ENCODE measurements around the gene HSPA4.

The HSPA4 gene

GRCh38 chr5:133122711-133123110 is 70.9 kb downstream of the HSPA4 start:
- Histone ChIP-seq H2AFZ (ENCODE audit: low read depth, low read length) (no peak overlapping the region), H3K36me3 (ENCODE audit: insufficient read depth, low read length) (no peaks in the 10 kb centered on the region), H3K9me3 (ENCODE audit: insufficient read depth, low read length, severe bottlenecking) (no peaks in the 10 kb centered on the region), H3K4me3 (ENCODE audit: low read depth in 1 of 2, low read length in 2 of 2) (no peak overlapping the region), H3K9ac (ENCODE audit: low read depth, low read length) (no peak overlapping the region), H4K20me1 (ENCODE audit: insufficient read depth, low read length) (no peaks in the 10 kb centered on the region), H3K79me2 (ENCODE audit: insufficient read depth, low read length) (no peaks in the 10 kb centered on the region), H3K27ac (ENCODE audit: low read length) (no peak overlapping the region), H3K4me2 (ENCODE audit: insufficient read depth, low read length) (no peak overlapping the region), H3K27me3 (ENCODE audit: insufficient read depth, low read length, poor library complexity) (no peaks in the 10 kb centered on the region), H3K4me1 (ENCODE audit: insufficient read depth, low read length) (no peaks in the 10 kb centered on the region)
- TF ChIP-seq EZH2 (IDR thresholded peaks at IDR 0.05; ENCODE audit: borderline replicate concordance, low read depth, low read length, severe bottlenecking), result no peak
- TF ChIP-seq, protein P1, sequence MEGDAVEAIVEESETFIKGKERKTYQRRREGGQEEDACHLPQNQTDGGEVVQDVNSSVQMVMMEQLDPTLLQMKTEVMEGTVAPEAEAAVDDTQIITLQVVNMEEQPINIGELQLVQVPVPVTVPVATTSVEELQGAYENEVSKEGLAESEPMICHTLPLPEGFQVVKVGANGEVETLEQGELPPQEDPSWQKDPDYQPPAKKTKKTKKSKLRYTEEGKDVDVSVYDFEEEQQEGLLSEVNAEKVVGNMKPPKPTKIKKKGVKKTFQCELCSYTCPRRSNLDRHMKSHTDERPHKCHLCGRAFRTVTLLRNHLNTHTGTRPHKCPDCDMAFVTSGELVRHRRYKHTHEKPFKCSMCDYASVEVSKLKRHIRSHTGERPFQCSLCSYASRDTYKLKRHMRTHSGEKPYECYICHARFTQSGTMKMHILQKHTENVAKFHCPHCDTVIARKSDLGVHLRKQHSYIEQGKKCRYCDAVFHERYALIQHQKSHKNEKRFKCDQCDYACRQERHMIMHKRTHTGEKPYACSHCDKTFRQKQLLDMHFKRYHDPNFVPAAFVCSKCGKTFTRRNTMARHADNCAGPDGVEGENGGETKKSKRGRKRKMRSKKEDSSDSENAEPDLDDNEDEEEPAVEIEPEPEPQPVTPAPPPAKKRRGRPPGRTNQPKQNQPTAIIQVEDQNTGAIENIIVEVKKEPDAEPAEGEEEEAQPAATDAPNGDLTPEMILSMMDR (IDR thresholded peaks at IDR 0.05; ENCODE audit: borderline replicate concordance, extremely low read depth, low read length, poor library complexity, severe bottlenecking), result no peak
- no peak for DNase-seq
- no peak for ATAC-seq (ENCODE audit: insufficient read depth, low read depth)

DNA sequence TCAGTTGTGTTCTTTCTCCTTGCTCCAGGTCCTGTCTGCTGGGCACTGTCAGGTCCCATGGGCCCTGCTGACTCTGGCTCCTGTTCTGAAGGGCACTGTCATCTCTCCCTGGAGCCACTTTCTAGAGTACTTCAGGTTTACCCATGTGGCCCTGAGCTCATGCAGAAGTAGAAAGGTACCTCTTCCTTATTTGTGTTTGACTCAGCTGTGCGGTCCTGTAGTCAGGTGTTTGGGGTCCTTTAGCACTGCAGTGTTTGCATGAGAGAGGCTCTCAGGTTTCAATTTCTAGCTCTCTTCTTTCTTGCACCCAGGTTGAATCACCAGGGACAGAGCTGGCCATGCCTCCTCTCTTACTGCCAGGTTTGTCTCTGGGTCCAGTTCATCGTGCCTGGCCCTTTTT is 71.5 kb downstream of the HSPA4 start:
- Histone ChIP-seq H3K79me2 (ENCODE audit: insufficient read depth, low read length) (no peaks in the 10 kb centered on the region), H2AFZ (ENCODE audit: low read depth, low read length) (no peak overlapping the region), H3K4me1 (ENCODE audit: insufficient read depth, low read length) (no peaks in the 10 kb centered on the region), H4K20me1 (ENCODE audit: insufficient read depth, low read length) (no peaks in the 10 kb centered on the region), H3K27me3 (ENCODE audit: insufficient read depth, low read length, poor library complexity) (no peaks in the 10 kb centered on the region), H3K9me3 (ENCODE audit: insufficient read depth, low read length, severe bottlenecking) (no peaks in the 10 kb centered on the region), H3K4me3 (ENCODE audit: low read depth in 1 of 2, low read length in 2 of 2) (no peak overlapping the region), H3K4me2 (ENCODE audit: insufficient read depth, low read length) (no peak overlapping the region), H3K9ac (ENCODE audit: low read depth, low read length) (no peak overlapping the region), H3K27ac (ENCODE audit: low read length) (no peak overlapping the region), H3K36me3 (ENCODE audit: insufficient read depth, low read length) (no peaks in the 10 kb centered on the region)
- DNase-seq, result no peak
- no peak for ATAC-seq (ENCODE audit: insufficient read depth, low read depth)
- TF ChIP-seq, protein P1 (IDR thresholded peaks at IDR 0.05; ENCODE audit: borderline replicate concordance, extremely low read depth, low read length, poor library complexity, severe bottlenecking), result no peak
- no peak for TF ChIP-seq EZH2 (IDR thresholded peaks at IDR 0.05; ENCODE audit: borderline replicate concordance, low read depth, low read length, severe bottlenecking)

DNA sequence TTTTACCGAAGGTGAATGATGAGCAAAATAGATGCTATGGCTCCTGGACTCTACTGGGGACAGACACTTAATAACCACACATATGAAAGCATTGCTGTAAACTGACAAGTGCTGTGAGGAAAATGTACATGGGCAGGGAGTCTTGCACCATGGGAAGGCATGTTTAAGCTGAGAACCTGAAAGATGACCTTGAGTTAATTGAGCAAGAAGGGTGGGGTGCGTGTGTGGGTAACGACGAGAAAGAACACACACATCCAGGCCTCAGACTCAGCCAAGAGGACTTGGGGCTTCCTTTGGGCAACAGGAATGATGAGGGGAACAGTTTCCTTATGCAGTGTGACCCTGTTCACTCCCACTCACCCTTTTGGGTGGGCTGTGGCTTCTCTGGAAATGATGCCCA is 73.1 kb downstream of the HSPA4 start:
- DNase-seq, result no peak
- Histone ChIP-seq H3K27ac (ENCODE audit: low read length) (no peak overlapping the region), H3K4me3 (ENCODE audit: low read depth in 1 of 2, low read length in 2 of 2) (no peak overlapping the region), H4K20me1 (ENCODE audit: insufficient read depth, low read length) (no peaks in the 10 kb centered on the region), H3K4me1 (ENCODE audit: insufficient read depth, low read length) (no peaks in the 10 kb centered on the region), H2AFZ (ENCODE audit: low read depth, low read length) (no peak overlapping the region), H3K27me3 (ENCODE audit: insufficient read depth, low read length, poor library complexity) (no peaks in the 10 kb centered on the region), H3K79me2 (ENCODE audit: insufficient read depth, low read length) (no peaks in the 10 kb centered on the region), H3K36me3 (ENCODE audit: insufficient read depth, low read length) (no peaks in the 10 kb centered on the region), H3K4me2 (ENCODE audit: insufficient read depth, low read length) (no peak overlapping the region), H3K9me3 (ENCODE audit: insufficient read depth, low read length, severe bottlenecking) (no peaks in the 10 kb centered on the region), H3K9ac (ENCODE audit: low read depth, low read length) (no peak overlapping the region)
- TF ChIP-seq, protein P1 (IDR thresholded peaks at IDR 0.05; ENCODE audit: borderline replicate concordance, extremely low read depth, low read length, poor library complexity, severe bottlenecking), result no peak
- TF ChIP-seq EZH2 (IDR thresholded peaks at IDR 0.05; ENCODE audit: borderline replicate concordance, low read depth, low read length, severe bottlenecking), result no peak
- no peak for ATAC-seq (ENCODE audit: insufficient read depth, low read depth)

GRCh38 chr5:133128066-133128465 is 76.3 kb downstream of the HSPA4 start:
- Histone ChIP-seq H3K4me1 (ENCODE audit: insufficient read depth, low read length) (no peaks in the 10 kb centered on the region), H3K27me3 (ENCODE audit: insufficient read depth, low read length, poor library complexity) (no peaks in the 10 kb centered on the region), H4K20me1 (ENCODE audit: insufficient read depth, low read length) (no peaks in the 10 kb centered on the region), H3K4me2 (ENCODE audit: insufficient read depth, low read length) (no peak overlapping the region), H2AFZ (ENCODE audit: low read depth, low read length) (no peak overlapping the region), H3K79me2 (ENCODE audit: insufficient read depth, low read length) (no peaks in the 10 kb centered on the region), H3K4me3 (ENCODE audit: low read depth in 1 of 2, low read length in 2 of 2) (no peak overlapping the region), H3K27ac (ENCODE audit: low read length) (no peak overlapping the region), H3K36me3 (ENCODE audit: insufficient read depth, low read length) (no peaks in the 10 kb centered on the region), H3K9me3 (ENCODE audit: insufficient read depth, low read length, severe bottlenecking) (no peaks in the 10 kb centered on the region), H3K9ac (ENCODE audit: low read depth, low read length) (no peak overlapping the region)
- no peak for ATAC-seq (ENCODE audit: insufficient read depth, low read depth)
- TF ChIP-seq, protein P1 (IDR thresholded peaks at IDR 0.05; ENCODE audit: borderline replicate concordance, extremely low read depth, low read length, poor library complexity, severe bottlenecking), result no peak
- TF ChIP-seq EZH2 (IDR thresholded peaks at IDR 0.05; ENCODE audit: borderline replicate concordance, low read depth, low read length, severe bottlenecking), result no peak
- no peak for DNase-seq
